GM21619 (cell line): ENCODE measurements around the gene TRAPPC12.
"Not testable (repeated sequence)": the region's sequence is repeated elsewhere in the genome, so short reads cannot be mapped to it uniquely, and the experiment has no call there.

Experiments
- ATAC-seq: cut with Tn5 transposase; IDR thresholded peaks from one replicate; pipeline ENCODE4 v1.9.1; 2021; ENCODE audit not compliant: unreplicated experiment

The TRAPPC12 gene

DNA sequence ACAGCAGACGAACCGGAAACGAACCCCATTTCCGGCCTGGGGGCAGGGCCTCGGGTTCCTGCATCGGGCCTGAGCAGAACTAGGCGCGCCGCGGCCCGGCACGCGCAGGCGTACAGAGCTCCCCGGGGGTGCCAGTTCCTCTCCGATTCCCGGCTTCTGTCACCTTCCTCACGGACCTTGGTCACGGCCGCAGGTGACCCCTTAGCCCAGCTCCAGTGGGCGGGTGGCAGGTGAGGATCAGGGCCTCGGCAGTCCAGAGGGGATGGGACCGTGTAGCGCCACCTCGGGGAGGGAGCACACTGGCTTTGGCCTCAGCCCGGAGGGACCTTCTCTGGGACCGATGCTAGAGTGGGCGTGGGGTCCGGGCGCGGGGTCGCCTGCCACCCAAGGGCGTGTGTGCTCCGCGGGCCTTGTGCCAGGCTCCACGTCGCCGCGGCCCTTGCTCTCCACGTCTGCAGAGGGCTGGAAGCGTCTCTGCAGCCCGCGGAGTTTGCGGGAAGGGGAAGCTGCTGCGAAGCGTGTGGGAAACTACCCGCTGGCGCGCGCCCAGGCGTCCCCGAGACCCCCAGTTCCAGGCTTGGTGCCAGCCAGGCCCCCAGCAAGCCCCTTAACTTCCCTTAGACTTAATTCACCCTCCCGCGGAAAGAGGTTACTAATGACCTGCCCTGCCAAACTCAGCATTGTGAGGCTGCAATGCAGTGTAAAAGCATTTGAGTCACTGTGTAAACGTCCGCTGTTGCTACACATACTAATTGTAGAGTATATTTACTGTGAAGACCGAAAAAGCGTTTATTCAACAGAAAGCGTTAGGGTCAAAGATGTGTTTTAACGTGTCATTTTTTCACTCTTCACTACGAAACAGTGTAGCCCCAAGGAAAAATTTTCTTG is at the start of gene TRAPPC12:
TRAPPC12 (plus strand) TSS at position 48 of the 888 bp plus-strand sequence. CDS start 7,930 bp downstream, outside the sequence.
- ATAC-seq = peak; percentile 70

DNA sequence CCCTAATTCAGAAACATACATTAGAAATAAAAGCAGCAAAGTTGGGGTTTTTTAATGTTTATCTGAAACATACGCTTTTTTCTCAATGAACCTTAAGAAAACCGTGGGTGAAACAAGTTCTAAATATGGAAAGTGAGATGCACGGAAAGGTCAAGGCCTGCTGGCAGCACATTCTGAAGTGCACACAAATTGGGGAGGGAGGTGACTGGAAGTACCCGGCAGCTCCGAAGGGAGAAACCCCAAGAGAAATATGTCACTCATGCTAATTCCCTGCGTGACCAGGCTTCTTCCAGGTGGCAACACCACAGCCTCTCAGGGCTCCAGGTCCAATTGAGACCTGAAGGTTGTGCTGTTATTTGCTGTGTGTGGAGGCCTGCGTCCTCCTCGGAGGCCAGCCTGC is 47.4 kb upstream of the TRAPPC12 start:
- ATAC-seq = no peak

DNA sequence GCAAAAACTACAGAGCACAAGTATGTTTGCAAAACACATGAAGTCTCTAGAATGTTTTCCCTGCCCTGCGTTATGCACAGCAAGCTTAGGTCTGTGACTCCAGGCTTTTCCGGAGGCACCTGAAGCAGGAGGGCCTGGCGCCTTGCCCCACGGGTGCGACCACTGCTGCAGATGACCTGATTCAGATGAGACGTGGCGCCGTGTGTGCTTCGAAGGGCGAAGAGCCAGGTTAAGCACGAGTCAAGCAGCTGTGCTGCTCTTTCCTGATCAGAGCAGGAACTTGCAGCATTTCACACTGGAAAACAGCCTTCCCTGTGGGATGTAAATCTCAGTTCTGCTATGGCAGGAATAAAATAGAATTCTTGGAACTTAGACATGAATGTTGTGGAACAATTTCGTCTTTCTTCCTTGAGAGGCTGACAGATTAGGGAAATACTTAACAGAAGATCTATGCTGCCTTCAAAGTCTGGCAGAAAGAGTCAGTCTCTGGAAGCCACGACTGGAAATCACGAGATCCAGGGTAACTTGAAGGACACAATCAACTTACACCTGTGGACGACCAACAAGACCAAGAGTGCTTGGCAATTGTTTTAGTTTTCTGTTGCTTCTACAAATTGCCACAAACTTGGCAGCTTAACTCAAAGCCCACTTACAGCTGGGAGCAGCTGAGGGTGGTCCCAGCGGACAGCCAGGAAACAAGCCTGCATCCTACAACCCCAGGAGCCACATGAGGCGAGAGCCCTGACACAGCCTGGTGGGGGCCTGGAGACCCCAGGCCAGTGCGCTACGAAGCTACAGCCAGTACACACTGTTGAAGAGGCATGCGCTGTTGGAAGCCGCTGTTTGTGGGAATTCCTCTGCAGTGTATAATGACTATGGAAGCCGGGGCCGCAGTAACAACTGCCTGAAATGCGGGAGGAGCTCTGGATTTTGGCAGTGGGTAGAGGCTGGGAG is 44.8 kb upstream of the TRAPPC12 start:
- no peak for ATAC-seq

DNA sequence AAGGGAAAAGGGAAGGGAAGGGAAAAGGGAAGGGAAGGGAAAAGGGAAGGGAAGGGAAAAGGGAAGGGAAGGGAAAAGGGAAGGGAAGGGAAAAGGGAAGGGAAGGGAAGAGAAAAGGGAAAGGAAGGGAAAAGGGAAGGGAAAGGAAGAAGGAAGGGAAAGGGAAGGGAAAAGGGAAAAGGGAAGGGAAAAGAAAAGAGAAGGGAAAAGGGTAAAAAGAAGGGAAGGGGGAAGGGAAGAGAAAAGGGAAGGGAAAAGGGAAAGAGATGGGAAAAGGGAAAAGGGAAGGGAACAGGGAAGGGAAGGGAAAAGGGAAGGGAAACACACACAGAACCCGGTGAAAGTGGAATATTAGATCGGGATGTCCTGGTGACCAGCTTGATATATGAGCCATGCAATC is 42.6 kb upstream of the TRAPPC12 start:
- no peak for ATAC-seq

DNA sequence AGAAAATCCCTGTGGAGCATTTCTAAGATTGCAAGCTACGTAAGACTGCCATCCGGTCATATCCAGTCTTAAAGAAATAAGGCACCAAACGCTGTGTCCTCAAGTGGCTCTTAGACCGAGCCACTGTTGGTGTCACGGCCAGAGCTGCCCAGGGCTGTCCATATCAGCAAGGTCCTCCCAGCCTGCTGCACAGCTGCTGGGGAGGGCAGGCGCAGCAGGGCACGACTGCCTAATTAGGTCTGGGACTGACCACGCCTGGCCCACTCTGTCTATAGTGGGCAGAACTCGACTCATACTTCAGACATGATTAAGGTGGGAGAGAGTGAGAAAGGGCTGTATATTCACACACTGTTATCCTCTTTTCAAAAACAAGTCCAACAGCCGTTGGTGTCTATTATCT is 41.2 kb upstream of the TRAPPC12 start:
- no peak for ATAC-seq

DNA sequence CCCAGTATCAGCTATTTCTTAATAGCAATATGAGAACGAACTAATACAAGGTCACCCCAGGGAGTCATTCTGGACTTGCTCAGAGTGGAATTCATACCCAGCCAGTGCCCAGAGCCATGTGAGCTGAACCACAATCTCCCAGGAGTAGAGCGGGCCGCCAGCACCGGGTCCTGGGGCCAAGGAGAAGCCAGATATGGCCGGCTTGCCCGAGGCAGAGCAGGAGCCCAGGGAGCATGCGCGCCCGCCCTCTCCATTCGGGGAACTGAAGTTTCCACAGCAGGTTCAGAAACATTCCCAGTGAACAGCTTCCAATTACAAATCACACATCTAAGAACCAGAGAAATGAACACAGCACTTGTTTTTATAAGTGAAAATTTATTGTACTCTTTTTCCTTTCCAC is 39.4 kb upstream of the TRAPPC12 start:
- ATAC-seq = no peak

DNA sequence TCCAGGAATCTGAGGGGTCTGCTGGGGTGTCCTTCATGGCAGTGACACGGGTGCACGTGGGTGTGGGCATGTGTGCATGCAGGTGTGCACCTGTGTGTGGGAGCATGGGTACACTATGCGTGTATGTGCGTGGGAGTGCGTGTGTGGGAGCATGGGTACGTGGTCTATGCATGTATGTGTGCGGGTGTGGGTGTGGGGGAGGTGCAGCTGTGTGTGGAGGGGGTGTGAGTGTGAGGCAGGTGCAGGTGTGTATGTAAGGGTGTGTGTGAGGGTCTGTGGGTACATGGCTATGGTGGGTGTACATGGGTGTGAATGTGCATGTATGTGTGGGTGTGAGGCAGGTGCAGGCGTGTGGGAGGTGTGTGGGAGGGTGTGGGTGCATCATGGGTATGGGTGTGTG is 38.2 kb upstream of the TRAPPC12 start:
- no peak for ATAC-seq

DNA sequence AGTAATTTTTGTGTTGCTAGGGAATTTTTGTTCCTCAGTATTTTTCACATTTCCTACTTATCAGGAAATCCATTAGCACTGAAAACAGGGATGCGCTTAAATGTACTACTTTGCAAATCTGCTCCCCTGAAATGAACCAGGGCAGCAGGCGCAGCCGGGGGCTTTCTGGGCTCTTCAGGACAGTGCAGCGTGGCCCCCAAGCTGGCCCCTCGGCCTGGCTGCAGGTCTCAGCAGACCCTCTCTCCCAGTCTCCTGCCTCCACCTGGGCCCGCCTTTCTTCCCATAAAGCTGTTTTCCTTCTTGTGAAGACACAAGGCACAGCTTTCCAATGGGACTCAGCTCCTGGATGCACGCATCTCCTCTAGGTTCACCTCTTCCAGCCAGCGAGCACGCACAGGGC is 37.2 kb upstream of the TRAPPC12 start:
- ATAC-seq = no peak

DNA sequence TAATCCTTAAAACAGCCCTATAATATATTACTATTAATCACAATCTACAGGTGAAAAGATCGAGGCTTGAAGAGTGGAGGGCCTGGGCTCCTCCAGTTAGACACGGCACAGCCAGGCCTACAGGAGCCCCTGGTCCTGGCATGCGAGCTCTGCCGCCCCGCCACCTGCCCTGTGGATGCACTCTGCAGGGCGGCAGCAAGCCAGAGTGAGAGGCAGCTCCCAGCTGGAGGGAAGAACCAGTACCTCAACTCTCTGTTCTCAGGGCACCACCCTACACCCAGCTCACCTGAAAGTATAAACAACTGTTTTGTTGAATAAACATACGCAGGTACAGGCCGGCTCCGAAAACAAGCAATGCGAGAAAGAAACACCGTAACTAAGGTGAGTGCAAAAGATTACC is 36.5 kb upstream of the TRAPPC12 start:
- ATAC-seq = no peak

DNA sequence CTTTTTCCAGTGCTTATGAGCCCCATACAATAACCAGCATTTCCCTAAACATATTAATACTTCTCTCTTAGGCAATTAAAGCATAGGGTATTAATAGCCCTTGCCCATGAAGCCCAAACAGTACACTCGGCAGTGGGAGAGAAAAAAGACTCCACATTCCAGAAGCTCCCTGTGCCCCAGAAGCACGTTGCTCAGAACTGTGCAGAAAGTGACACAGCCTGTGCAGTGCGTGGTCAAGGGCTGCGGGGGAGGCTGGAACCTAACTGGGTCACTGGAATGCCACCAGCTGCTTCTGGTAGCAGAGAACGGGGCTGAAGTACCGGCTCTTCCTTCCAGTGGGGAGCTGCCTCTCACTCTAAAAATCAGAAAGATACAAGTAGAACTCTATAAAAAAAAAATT is 34.6 kb upstream of the TRAPPC12 start:
- no peak for ATAC-seq

DNA sequence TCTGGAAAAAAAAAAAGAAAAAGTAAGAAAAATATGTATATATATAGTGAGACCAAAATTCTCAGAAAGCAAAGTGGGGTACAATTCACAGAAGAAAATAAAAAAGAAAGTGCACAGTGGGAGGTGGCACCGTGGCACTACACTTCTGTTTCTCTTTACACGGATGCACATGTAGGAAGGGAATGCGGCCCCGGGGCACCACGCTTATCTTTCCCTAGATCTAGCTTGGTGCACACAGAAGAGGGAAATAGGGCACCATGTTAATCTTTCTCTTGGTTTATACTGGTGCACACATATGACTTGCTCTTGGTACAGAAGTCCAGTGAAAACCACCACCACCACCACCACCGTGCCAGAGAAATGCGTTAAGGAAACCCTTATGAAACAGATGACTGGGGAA is 33.9 kb upstream of the TRAPPC12 start:
- no peak for ATAC-seq

DNA sequence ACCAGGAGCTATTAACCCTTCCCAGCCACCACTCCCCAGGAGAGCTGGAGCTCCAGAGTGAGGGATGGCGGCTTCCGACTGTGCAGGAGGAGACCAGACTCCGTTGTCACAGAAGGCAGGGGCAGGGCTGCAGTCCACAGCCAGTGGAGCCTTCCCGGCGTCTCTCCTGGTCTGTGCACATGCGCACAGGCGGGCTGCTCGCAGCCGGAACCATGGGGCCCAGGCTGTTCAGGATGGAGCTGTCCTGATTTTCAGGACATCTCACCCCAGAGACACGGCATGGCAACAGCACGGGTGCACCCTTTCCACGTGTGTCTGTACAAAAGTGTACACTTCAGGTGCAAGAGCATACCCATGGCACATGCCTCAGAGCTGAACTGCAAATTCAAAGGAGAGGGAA is 30.7 kb upstream of the TRAPPC12 start:
- no peak for ATAC-seq

DNA sequence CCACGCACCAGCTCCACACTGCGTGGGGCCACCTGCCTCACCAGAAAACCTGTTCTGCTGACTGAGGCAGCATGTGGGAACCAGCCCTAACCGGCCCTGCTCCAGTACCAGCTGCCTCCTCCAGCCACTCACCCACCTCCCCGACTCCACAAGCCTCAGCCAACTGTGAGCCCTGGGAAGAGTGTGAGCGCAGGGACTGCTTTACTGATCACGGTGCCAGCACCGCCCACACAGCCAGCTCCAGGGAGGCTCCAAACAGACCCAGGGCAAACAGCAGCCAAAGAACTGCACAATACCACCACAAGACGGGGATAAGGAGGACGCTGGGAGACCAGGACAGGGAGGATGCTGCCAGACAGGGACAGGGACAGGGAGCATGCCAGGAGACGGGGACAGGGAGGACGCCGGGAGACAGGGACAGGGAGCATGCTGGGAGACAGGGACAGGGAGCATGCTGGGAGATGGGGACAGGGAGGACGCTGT is 30.2 kb upstream of the TRAPPC12 start:
- no peak for ATAC-seq

DNA sequence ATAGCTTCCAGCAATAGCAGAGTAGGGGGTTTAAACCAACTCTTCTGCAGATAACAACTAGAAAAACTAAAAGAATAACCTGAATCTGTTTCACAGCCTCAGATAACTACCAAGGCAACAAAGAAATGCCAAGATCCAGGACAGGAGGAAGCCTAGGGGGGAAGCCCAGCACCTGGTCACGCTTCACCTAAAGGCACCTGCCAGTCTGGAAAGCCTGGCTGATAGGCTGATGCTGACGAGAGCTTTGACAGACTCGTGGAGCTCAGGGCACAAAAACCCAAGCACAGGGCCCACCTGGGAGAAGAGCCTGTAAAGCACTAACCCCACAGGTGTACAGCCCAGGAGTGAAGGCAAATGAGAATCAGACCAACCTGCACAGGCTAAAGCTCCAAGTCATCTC is 24.5 kb upstream of the TRAPPC12 start:
- no peak for ATAC-seq

DNA sequence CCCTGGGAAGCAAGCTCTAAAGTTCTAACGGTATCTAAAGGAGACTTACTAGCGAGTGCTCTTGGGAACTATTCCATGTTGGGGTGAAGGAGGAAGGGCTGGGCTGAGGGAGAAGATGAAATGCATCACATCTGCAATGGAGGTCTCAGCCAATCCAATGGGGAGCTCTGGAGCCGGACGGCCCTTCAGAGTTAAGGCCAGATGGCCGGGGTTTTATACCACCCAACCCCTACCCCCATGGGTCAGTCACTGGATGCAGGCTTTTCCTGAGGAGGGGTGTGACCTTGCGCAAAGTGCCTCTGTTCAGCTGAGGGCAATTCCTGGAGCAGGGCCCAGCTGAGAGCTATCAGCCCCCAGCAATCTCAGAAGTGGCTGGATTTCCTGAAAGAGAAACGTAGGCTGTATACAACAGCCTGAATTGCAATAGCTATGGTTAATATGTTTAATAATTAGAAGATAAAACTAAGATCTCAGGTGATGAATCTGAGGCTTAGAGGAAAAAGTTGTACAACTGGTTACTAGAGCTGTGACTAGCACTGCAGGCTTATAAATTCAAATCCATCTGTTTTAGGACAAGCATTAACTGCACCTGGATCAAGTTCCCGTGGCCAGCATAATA is 23.4 kb upstream of the TRAPPC12 start:
- no peak for ATAC-seq

DNA sequence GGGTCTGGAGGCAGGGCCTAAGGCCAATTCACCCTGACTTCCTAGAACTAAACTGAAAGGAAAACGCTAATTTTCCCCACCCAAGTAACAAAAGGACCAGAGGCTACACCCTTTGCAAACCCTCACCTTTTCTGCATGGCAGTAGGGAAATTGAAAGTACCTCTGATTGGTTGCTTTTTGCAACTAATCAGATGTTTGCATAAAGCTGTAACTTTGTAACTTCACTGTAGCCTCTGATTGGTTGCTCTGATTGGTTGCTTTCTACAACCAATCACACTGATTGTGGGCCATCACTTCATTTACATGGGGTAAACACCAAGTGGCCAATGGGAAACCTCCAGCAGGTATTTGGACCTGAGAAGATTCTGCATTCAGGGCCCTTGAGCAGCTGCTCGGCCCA is 22.7 kb upstream of the TRAPPC12 start:
- ATAC-seq = no peak

DNA sequence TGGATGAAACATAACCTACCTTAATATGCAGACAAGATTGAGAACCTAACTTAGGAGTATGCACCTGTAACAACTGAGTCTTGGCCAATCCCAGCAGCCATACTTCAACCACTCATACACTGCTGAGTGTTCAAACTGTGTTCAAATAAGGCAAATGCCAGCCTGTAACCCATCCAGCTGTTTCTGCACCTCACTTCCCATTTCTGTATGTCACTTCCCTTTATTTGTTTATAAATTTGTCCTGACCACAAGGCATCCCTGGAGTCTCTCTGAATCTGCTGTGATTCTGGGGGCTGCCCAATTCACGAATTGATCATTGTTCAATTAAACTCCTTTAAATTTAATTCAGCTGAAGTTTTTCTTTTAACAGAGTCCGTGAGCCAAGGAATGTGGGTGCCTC is 22.0 kb upstream of the TRAPPC12 start:
- ATAC-seq = not testable (repeated sequence)

DNA sequence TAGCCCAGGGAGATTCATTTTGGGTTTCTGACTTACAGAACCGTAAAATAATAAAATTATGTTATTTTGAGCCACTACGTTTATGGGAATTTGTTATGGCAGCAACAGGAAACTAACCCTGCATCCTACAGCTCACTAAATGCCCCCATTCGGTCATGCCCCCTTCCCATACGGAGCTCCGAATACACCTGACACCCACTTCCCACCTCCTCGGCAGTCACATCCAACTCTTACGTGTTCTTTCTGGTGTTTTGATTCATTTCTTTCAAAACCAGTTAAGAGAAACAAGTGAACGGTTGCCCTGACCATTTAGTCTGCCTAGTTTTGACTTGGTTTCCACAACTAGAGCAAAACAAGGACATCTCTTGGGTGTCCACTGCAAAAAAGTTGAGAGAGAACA is 21.6 kb upstream of the TRAPPC12 start:
- ATAC-seq = no peak

DNA sequence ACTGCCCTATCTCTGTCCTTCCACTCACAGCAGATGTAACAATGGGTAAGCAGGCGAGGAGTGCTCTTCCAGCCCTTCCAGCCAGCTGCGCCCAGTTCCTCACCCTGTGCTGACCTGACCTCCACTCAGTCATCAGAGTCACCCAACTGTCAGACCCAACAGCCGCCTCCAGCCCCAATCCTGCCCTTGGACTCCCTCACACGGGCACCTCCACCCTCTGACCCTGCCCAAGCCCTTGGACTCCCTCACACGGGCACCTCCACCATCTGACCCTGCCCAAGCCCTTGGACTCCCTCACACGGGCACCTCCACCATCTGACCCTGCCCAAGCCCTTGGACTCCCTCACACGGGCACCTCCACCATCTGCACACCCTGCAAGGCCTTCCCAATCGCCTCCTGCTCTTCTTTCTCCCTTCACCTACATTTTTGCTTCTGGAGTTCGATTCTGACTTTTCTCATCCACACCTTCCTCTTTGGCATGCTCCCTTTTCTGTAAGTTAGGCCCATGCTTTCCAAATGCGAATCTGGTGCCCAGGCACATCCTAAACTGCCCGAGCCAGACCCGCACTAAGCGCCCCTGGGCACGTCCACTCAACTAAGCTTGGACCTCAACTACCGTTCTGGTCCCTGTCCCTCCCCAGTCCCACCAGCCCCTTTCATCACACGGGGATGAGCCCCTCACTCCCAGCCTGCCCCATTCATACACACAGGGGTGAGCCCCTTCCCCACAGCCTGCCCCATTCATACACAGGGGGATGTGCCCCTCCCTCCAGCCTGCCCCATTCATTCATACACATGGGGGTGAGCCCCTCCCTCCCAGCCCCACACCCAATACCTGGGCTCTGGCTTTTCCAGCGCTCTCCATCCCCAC is 17.7 kb upstream of the TRAPPC12 start:
- no peak for ATAC-seq

DNA sequence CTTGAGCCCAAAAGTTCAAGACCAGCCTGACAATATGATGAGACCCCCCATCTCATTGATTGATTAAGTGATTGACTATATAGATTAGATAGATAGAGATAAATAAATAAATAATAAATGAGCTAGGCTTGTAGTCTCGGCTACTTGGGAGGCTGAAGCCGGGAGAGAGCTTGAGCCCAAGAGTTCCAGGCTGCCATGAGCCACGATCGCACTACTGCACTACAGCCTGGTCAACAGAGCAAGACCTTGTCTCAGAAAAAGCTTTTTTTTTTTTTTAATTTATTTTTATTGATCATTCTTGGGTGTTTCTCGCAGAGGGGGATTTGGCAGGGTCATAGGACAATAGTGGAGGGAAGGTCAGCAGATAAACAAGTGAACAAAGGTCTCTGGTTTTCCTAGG is 14.3 kb upstream of the TRAPPC12 start:
- ATAC-seq = no peak
